ENCODE data around the gene SFXN3.

DNA sequence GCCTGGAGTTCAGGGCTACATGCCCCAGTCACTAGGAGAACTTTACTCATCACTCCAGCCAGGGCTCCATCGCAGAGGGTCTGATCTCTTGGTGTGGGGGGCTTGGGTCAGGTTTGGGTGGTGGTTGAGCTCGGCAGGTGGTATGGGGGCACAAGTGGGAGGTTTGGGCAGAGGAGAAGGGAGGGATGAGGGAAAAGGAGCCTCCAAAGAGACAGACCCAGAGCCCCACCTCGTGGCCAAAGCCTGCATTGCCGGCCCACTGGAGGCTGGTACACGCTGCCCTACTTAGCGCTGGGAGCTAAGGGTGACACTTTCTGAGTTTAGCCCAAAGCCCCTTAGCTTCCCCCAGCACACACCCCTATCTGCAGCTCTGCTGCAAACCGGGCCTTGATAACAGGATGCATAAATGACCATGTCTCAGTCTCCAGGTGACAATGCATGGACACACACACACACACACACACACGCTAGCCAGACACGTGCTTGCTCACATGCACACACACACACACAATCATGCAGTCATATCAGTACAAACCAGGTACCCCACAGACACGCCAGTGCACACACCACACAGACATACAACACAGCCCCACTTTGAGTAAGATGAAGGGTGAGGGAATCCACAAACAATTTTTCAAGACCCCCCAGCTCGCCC is 16.7 kb upstream of the SFXN3 start:
- TF ChIP-seq POLR2A (IDR thresholded peaks at IDR 0.05; ENCODE audit: low read depth, low read length) (no peak), TAF1 (IDR thresholded peaks at IDR 0.05; ENCODE audit: borderline replicate concordance, low read depth, low read length) (no peak), POLR2AphosphoS5 (IDR thresholded peaks at IDR 0.05; ENCODE audit: low read depth, low read length) (no peak)
